Lung (tissue), 12 donors: Measurements from ENCODE around the gene DENND2D. TPM values are rescaled to one million over a fixed set of nuclear protein-coding genes. Genes with fewer than 3 reads are reported as not detected.

Experiments
- ATAC-seq: fragments of 200-7000 bp; cut with Tn5 transposase; one replicate; pipeline ENCODE4 v1.9.1; 2020; ENCODE audit warnings: moderate number of reproducible peaks; ENCODE audit not compliant: insufficient read depth, low FRiP score
- DNase-seq, 3 donors: peaks; one replicate each; pipeline ENCODE4 v3.0.0-alpha.2; 2013 to 2017
- H3K27ac ChIP-seq, 2 donors: one replicate each; pipeline ENCODE4 v1.5.1; 2013; ENCODE audit warnings: mild to moderate bottlenecking in 2 of 2, moderate library complexity in 2 of 2, control low read depth in 1 of 2, inconsistent platforms in 1 of 2, low read depth in 1 of 2, low read length in 1 of 2
- H3K27me3 ChIP-seq, 3 donors: one replicate each; pipeline ENCODE4 v1.5.1; 2013; ENCODE audit warnings: low read length in 2 of 3; ENCODE audit not compliant: control insufficient read depth in 3 of 3, insufficient read depth in 3 of 3
- H3K36me3 ChIP-seq, 4 donors: one replicate each; pipeline ENCODE4 v1.5.1; 2013; ENCODE audit warnings: low read length in 4 of 4, mild to moderate bottlenecking in 1 of 4, moderate library complexity in 1 of 4; ENCODE audit not compliant: control insufficient read depth in 4 of 4, insufficient read depth in 4 of 4
- H3K4me1 ChIP-seq, 5 donors: one replicate each; pipeline ENCODE4 v1.5.1; 2013; ENCODE audit warnings: low read length in 5 of 5, mild to moderate bottlenecking in 2 of 5, moderate library complexity in 1 of 5; ENCODE audit not compliant: control insufficient read depth in 5 of 5, insufficient read depth in 5 of 5
- H3K4me3 ChIP-seq: one replicate; pipeline ENCODE4 v1.5.1; 2013; ENCODE audit warnings: mild to moderate bottlenecking, control low read depth, moderate library complexity
- H3K9ac ChIP-seq, 2 donors: one replicate each; pipeline ENCODE4 v1.5.1; 2013; ENCODE audit warnings: low read length in 2 of 2, control low read depth in 1 of 2; ENCODE audit not compliant: insufficient read depth in 1 of 2
- H3K9me3 ChIP-seq, 4 donors: one replicate each; pipeline ENCODE4 v1.5.1; 2013; ENCODE audit warnings: low read length in 3 of 4, mild to moderate bottlenecking in 1 of 4, moderate library complexity in 1 of 4; ENCODE audit not compliant: control insufficient read depth in 4 of 4, insufficient read depth in 3 of 4
- WGBS, 2 donors: extraction: QIAGEN DNeasy Blood & Tissue Kit; methylation state at CpG; one replicate each; pipeline ENCODE4 v1.1.7; 2013; 5-methylcytosine and 5-hydroxymethylcytosine counted together
- polyA plus RNA-seq, 2 donors: library from polyadenylated mRNA; stranded (reverse); fragments of 200-250 nt; gene quantifications; one replicate each; pipeline ENCODE4 v1.2.1, GENCODE V29; 2013
- total RNA-seq, 2 donors: library from RNA; depleted of rRNA in 1 of 2; stranded (reverse); fragments of >200 nt in 1 of 2; gene quantifications; one replicate each; pipeline ENCODE4 v1.2.1, GENCODE V29; 2014 to 2021
- TF ChIP-seq, protein P1 (sequence below): IDR thresholded peaks from 2 replicates; pipeline ENCODE4 v1.5.1; 2012; ENCODE audit warnings: mild to moderate bottlenecking; ENCODE audit errors: control extremely low read depth, extremely low read depth
- donor health status: control.
- donor health status: control.
- donor health status: Bipolar disorder and iron deficiency.
- donor health status: healthy.
- donor health status: DM: yes; HTN: yes; CAD: no.

DENND2D gene
- total and polyA plus RNA-seq, 4 donors = 39.3 to 71.7 (median 55.5) TPM

DNA sequence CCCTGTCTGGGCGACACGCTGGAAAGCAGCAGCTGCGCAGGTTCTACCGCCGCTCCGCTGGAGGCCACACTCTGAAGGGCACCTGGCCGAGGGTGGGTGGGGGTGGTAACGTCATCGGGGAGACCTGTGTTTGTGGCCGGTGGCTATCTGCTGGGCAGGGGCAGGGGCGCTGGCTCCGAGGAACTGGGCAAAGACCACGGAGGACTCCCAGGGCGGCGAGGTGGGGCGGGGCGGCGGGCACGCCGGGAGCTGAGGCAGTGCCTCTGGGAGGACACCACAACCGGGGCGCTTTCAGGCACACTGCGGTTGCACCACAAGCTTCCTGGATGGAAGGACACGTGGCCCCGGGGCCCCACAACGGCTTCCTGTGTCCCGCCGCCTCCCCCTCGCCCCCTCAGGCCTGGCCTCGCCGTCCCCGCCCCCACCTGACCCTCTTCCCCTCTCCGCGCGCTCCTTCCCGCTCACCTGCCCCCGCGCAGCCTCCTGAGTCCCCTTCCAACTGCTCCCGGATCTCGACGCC lies 3.3 kb upstream of the DENND2D start:
- DNase-seq (peak in 2 of 3 donors; percentile 59 to 65), ATAC-seq (peak; percentile 62)
- Histone ChIP-seq H3K4me1 (peaks cover 0 to 28% (median 2%) of the 10 kb centered on the region in 5 donors), H3K27ac (peak overlapping the region in 1 of 2 donors; percentile 96), H3K9me3 (no peaks in the 10 kb centered on the region), H3K4me3 (peak overlapping the region; percentile 70), H3K36me3 (peaks cover 0 to 2% (median 0%) of the 10 kb centered on the region in 4 donors), H3K27me3 (peaks cover 0 to 20% (median 3%) of the 10 kb centered on the region in 3 donors), H3K9ac (no peak overlapping the region)
- TF ChIP-seq, protein P1, sequence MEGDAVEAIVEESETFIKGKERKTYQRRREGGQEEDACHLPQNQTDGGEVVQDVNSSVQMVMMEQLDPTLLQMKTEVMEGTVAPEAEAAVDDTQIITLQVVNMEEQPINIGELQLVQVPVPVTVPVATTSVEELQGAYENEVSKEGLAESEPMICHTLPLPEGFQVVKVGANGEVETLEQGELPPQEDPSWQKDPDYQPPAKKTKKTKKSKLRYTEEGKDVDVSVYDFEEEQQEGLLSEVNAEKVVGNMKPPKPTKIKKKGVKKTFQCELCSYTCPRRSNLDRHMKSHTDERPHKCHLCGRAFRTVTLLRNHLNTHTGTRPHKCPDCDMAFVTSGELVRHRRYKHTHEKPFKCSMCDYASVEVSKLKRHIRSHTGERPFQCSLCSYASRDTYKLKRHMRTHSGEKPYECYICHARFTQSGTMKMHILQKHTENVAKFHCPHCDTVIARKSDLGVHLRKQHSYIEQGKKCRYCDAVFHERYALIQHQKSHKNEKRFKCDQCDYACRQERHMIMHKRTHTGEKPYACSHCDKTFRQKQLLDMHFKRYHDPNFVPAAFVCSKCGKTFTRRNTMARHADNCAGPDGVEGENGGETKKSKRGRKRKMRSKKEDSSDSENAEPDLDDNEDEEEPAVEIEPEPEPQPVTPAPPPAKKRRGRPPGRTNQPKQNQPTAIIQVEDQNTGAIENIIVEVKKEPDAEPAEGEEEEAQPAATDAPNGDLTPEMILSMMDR = no peak
- WGBS, 2 donors = 4 to 11% methylated on average over 30 to 41 of the region's 41 CpGs

DNA sequence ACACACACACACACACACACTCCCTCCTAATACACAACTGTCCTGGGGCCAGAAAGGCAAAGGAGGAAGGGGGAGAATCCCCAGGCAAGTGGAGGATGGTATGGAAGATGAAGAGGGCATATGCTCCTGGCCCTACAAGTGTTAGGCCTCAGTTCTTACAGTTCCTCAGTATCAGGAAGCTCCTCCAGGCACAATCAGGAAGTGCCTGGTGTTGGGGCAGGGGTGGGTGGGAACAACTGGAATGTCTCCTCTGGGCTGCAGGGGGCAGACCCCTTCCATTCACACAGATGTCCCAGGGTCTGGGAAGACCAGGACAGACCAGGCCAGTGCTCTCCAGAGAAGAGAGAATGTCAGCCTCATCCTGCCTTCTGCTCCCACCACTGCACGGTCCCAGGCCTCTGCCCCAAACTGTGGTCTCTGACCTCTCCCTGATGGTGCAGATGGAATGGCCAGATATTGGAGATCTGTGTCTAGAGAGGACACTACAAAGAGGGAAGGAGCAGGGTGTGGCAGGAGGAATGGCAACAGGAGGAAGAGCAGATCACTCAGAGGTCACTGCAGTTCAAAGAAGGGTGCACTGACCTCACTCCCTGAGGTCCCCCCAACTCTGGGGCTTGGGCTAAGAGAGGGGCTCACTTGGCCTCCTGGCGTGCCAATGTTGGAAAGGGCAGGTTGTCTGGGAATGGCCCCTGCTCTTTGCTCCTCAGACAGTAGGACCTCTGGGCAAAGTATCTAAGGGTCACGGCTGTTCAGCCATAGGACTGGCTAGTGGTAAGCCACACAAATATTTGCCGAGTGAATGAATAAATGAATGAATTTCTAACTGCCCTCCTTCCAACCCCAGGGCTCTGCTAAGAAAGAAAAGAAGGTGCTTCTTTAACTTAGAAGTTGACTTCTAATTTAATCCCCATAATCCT lies 2.5 kb upstream of the DENND2D start:
- TF ChIP-seq, protein P1 = no peak
- Histone ChIP-seq H3K36me3 (peaks cover 0 to 2% (median 0%) of the 10 kb centered on the region in 4 donors), H3K27ac (peak overlapping the region in 1 of 2 donors; percentile 96), H3K4me1 (peaks cover 0 to 30% (median 2%) of the 10 kb centered on the region in 5 donors), H3K4me3 (no peak overlapping the region), H3K9ac (no peak overlapping the region), H3K27me3 (peaks cover 0 to 20% (median 3%) of the 10 kb centered on the region in 3 donors), H3K9me3 (no peaks in the 10 kb centered on the region)
- ATAC-seq (no peak), DNase-seq (no peak)
- WGBS, 2 donors = 48 to 58% methylated on average over 4 of the region's 4 CpGs

DNA sequence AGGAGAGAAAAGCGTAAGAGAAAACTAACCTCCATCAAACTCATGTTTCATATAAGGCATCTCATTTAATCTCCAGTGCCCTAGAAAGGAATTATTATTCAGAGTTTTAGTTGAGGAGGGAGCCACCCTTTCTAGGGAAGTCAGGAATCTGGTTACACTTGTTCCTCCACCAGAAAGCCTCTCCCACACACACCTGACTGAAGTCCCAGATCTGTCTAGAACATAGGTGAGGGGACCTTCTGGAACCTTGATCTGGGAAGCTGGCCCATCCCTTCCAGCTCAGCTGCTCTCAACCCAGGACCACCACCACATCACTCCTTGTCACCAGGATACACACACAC lies 1.9 kb upstream of the DENND2D start:
- Histone ChIP-seq H3K27ac (peak overlapping the region in 1 of 2 donors; percentile 96), H3K4me1 (peaks cover 0 to 30% (median 2%) of the 10 kb centered on the region in 5 donors), H3K4me3 (no peak overlapping the region), H3K27me3 (peaks cover 0 to 20% (median 3%) of the 10 kb centered on the region in 3 donors), H3K9me3 (no peaks in the 10 kb centered on the region), H3K9ac (no peak overlapping the region), H3K36me3 (peaks cover 0 to 8% (median 0%) of the 10 kb centered on the region in 4 donors)
- WGBS, 2 donors = 92 to 96% methylated on average over 1 of the region's 1 CpG
- TF ChIP-seq, protein P1 = no peak
- DNase-seq (peak in 1 of 3 donors; percentile 47), ATAC-seq (no peak)
